Subcutaneous adipose tissue (tissue), 4 donors: ENCODE results near the gene AADACL4. TPM values are rescaled to one million over a fixed set of nuclear protein-coding genes. Genes with fewer than 3 reads are reported as not detected.

Experiments
- small RNA-seq: library from RNA; depleted of rRNA; stranded (forward); fragments of <200 nt; gene quantifications from one replicate; pipeline ENCODE3, GENCODE V24; 2016
- total RNA-seq, 4 donors: library from RNA; depleted of rRNA; stranded (reverse); fragments of >200 nt; gene quantifications; one replicate each; pipeline ENCODE4 v1.1.0, GENCODE V29; 2016
- TF ChIP-seq, protein P1 (sequence below): fragments of 450-650 bp; IDR thresholded peaks from one replicate; pipeline ENCODE4 v1.5.1; 2016; ENCODE audit warnings: low read depth, mild to moderate bottlenecking, control low read depth, antibody characterized with exemption, moderate library complexity

AADACL4 gene
- total RNA-seq, 4 donors from 2014 or later = not detected

- TF ChIP-seq, protein P1, sequence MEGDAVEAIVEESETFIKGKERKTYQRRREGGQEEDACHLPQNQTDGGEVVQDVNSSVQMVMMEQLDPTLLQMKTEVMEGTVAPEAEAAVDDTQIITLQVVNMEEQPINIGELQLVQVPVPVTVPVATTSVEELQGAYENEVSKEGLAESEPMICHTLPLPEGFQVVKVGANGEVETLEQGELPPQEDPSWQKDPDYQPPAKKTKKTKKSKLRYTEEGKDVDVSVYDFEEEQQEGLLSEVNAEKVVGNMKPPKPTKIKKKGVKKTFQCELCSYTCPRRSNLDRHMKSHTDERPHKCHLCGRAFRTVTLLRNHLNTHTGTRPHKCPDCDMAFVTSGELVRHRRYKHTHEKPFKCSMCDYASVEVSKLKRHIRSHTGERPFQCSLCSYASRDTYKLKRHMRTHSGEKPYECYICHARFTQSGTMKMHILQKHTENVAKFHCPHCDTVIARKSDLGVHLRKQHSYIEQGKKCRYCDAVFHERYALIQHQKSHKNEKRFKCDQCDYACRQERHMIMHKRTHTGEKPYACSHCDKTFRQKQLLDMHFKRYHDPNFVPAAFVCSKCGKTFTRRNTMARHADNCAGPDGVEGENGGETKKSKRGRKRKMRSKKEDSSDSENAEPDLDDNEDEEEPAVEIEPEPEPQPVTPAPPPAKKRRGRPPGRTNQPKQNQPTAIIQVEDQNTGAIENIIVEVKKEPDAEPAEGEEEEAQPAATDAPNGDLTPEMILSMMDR = no peak
Observed at GRCh38 chr1:12709696-12710095, 65.8 kb downstream of the AADACL4 start.

- TF ChIP-seq, protein P1 = no peak
Observed at GRCh38 chr1:12711536-12711935, 67.7 kb downstream of the AADACL4 start.

DNA sequence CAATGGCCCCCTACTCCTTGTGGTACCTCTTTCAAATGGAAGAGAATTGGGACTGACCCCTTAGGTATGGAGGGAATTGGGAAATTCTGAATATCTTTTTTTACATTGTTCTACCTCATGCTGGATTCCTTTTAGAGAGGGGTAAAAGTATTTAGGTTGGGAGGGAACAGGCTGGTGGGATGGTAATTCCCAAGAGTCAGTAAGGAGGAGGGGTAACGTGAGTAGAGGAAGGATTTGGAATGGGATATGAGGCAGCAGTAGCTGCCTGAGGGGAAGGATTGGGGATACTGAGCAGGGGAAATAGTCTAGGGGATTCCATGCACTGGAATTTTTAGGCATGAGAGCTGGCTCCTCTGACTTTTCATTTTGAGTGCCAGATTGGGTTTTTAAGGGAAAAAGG, 68.2 kb downstream of the AADACL4 start:
- TF ChIP-seq, protein P1 = no peak

GRCh38 chr1:12712929-12713328, 69.0 kb downstream of the AADACL4 start:
- TF ChIP-seq, protein P1 = no peak

DNA sequence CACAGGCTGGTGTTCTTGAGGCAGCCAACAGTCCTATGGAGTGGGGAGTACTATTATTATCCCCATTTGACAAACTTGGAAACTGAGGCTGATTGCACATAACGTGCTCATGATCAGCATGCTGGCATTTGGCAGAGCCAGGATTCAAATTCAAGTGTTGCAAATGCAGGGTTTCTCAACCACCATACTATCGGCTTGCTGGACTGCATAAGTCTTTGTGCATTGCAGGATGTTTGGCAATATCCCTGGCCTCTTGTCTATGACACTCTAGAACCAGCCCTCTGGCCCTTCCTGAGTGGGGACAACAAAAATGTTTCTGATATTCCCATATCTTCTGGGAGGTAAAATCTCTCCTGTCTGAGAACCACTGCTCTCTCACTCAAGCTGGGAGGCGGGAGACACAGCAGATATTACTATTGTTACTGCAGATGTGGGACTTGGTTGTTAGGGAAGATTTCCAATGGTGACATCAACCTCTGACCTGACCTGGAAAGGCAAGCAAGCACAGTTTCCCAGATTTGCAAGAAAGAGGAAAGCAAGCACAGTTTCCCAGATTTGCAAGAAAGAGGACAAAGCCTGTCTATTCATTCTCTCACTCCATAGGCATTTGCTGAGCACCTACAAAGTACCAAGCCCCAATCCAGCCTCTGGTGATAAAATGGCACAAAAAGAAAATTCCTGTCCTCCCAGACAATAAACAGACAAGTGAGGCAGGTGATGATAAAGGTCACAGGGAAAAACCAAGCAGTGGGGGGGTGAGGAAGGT, 71.0 kb downstream of the AADACL4 start:
- TF ChIP-seq, protein P1 = no peak

- TF ChIP-seq, protein P1 = no peak
Observed at GRCh38 chr1:12715896-12716437, 72.1 kb downstream of the AADACL4 start, which contains the start of gene AADACL3. AADACL3 (plus strand) TSS chr1:12716110; CDS start chr1:12716177, 67 bp downstream.

Small RNA genes lying within 50 kb of the gene (small RNA-seq; reads per million reads assigned to genes)
- not detected for gene AC244670.1

Other genes starting within 250 kb of the AADACL4 start
- gene DHRS3, start 25.9 kb upstream of the AADACL4 start, total RNA-seq = 100 to 1,000 TPM; 147 to 406 (median 256) TPM
- under 1 TPM in 2 of 4 donors, not detected in 2; 0.16 to 0.19 TPM for gene AADACL3, start 72.0 kb downstream of the AADACL4 start, total RNA-seq
- not detected for gene CFAP107, start 102.1 kb downstream of the AADACL4 start, total RNA-seq
- gene PRAMEF12, start 129.7 kb downstream of the AADACL4 start, total RNA-seq = not detected
- not detected for gene PRAMEF1, start 147.3 kb downstream of the AADACL4 start, total RNA-seq
- not detected for gene PRAMEF11, start 187.3 kb downstream of the AADACL4 start, total RNA-seq
- gene HNRNPCL1, start 204.6 kb downstream of the AADACL4 start, total RNA-seq = not detected
- gene PRAMEF2, start 213.0 kb downstream of the AADACL4 start, total RNA-seq = not detected
- gene PRAMEF4, start 242.1 kb downstream of the AADACL4 start, total RNA-seq = not detected